ENCODE results near the gene PER2.
A peak's percentile ranks its signal among the peaks of the same experiment; 100 is the strongest.

The PER2 gene

DNA sequence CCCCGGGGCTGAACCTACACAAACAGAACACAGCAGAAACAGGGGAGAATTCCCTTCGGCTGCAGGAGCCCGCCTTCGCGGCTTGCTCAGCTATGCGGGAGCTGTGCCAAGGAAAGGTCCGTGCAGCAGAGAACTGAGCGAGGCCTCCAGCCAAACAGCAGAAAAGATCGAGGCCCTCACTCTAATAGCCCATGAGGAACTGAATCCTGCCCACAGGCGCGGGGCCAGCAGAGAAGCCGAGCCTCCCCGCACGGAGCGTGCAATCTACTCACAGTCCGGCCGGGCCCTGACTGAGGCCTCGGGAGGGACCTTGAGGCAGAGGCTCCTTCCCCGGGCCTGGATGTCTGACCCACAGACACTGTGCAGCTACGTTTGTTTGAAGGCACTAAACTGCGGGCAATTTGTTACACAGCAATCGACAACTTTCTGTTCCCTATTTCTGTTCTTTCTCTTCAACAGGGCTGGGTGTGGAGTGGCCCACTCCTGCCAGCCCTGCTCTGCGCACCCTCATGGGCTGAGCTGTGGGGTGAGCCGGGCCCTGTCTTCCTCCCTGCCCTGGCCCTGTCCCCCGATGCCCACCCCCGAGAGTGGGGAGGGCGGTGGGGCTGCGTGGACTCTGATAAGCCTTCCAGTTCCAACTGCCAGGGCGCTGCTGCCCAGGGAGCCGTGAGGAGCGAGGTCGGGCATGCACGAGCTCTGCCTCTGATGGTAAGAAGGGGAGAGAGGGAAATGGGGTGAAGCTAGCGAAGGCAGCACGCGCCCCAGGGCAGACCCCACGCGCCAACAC is 62.3 kb downstream of the PER2 start:
- DNase-seq: no peak

DNA sequence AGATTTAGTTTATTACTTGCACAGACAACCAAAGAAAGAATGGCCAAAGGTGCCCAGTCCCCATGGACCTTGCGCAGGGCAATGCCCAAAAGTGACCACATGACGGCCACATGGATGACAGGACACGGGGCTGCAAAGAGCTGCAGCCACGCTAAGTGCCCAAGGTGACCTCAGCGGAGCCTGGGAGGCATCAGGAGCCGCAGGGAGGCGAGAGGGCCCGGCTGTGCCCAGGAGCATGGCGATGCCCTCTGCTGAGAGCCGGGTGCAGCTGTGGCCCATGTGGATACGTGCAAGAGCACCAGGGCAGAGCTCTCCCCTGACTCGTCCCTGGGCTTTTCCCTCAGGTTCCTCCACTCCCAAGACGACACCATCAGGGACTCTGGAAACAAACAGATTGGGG is 63.3 kb downstream of the PER2 start:
- DNase-seq: no peak

DNA sequence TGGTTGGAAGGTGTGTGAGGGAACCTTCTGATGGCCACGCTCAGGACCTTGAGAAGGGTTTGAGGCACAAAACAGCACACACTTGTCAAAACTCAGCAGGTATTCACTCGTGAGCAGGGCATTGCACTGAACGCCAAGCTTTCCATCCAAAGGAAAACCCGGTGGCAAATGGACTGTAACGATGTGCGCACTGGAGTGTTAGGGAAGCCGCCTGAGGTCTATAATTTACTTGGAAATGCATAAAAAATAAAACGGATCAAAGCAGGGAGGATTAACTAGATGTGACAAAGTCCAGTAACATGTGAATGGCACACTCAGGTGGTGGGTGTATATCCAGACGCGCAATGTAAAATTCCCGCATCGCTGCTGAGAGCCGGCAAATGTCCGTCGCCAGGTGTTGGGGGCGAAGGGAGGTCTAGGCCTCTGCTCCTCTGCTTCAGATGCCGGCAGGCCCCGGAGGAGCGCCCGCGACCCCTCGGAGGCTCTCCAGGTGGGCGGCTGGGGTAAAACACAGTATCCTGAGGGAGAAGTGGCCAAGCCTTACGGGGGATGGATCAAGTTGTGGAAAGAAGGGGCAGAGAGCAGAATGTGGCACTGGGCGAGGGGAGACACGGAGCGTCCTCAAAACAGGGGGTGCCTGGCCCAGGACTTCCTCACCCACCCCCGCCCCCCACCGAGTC is 63.9 kb downstream of the PER2 start:
- no peak for DNase-seq

DNA sequence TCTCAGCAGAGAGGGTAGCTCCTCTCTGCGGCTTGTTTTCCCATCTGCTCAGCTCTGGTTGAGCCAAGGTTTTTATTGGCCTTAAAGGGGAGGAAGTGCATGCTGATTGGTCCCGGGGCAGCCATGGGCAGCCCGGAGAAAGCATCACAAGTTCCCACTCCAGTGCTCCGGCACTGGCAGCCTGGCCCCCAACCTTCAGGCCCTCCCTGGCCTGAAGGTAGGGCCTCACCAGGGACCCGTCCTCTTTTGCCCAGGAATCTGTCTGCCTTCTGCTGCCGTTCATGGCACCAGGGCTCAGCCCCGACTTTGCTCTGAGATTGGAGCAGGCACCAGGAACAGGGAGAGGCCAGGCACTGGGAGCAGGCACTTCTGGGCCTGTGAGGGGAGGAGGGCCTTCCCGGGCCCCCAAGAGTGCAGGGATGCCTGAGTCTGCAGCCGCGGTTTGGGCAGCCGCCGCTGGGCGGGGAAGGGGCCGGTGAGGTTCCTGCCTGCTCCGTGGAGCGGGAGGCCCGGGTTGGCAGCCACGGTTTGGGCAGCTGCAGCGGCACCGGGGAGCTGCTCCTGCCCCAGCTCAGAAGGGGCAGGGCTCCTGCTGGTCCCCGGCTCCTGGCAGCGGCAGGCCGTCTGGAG is 67.4 kb downstream of the PER2 start:
- no peak for DNase-seq

DNA sequence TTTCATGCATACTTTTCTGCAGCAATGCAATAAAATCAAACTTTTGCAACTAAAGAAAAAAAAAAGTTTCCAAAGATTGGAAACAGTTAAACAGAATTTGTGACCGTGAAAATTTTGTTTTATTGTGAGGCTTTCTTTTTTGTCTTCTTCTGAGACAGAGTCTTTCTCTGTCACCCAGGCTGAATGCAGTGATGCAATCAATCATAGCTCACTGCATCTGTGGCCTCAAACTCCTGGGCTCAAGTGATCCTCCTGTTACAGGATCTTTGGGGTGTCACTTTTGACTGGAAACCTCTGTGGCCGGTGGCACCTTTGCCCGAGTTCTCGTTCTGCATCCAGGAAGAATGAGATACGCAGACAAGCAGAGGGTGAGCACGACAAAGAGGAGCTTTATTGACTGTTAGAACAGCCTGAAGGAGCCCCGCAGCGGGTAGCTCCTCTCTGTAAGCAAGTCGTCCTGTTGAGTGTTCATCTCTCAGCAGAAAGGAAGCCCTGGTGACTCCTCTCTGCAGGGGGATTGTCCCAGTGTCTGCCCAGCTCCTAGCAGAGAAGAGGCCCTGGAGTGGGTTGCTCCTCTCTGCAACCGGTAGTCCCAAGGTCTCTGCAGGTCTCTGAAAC is 68.0 kb downstream of the PER2 start:
- no peak for DNase-seq

DNA sequence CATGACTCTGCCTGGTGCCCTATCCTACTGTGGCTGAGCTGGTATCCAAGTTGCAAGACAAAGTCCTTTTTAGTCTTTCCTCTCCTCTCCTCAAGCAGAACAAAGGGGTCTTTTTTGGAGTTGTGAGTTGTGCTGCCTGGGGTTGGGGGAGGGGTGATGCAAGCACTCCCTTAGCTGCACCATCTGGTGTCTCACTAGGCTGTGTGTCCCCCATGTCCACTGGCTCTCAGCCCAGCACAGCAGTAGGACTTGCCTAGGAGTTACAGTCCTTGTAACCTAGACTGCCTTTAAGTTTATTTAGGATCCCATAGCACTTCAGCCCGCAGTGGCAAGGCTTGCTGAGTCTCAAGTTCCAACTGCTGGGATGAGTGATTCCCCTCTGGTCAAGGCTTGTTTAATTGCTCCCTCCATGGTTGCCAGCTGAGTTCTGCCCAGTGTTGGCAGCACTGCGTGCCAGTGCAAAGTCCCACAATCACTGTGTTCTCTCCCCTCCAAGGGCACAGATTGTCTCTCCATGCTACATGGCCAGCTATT is 71.7 kb downstream of the PER2 start:
- no peak for DNase-seq

DNA sequence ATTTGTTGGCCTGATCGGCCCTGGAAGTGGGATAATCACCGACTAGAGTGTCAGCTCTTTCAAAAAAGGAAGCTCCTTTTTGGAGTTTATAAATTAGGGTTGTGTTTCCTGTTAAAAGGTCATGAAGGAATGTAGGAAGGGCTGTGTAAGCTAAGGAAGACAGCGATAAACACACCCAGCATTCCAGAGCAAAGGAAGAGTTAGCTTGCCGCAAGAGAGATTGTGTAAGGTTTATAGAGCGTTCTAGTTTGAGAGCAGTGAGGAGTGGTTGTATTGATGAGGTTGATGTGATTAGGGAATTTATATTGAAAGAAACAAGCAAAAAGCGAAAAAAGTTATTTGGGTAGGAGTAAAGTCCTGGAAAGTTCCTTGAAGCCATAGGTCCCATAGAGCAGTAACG is 81.4 kb downstream of the PER2 start:
- no peak for DNase-seq

DNA sequence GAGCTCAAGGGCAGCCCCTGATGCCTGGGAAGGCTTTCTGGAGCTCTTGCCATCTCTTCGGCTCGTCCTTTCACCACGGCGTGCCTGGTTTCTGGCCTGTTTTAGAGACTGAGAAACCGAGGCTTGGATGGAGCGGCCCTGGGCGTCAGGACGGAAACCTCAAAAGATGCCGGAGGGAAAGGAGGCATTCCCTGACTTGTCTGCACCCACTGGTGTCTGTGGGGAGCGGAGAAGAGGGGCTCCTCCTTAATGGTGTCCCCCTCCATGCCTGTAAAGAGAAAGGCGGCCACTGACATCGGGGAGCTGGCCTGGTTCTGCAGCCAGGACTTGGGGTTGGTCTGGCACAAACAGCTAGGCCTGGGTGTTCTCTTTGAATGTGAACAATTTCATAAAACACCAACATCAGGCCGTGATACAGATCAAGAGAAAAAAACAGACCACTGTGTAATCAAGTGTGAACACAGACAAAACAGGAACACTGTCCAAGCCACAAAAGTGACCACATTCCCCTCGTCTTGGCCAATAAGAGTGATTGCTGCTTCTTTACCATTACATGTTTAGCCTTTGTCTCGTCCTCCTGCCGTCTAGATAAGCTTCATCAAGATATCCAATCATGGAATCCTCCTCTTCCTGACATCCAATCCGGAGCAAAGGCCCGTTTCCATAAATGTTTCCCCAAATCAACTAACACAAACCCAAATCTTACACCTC is 84.3 kb downstream of the PER2 start:
- DNase-seq: no peak

DNA sequence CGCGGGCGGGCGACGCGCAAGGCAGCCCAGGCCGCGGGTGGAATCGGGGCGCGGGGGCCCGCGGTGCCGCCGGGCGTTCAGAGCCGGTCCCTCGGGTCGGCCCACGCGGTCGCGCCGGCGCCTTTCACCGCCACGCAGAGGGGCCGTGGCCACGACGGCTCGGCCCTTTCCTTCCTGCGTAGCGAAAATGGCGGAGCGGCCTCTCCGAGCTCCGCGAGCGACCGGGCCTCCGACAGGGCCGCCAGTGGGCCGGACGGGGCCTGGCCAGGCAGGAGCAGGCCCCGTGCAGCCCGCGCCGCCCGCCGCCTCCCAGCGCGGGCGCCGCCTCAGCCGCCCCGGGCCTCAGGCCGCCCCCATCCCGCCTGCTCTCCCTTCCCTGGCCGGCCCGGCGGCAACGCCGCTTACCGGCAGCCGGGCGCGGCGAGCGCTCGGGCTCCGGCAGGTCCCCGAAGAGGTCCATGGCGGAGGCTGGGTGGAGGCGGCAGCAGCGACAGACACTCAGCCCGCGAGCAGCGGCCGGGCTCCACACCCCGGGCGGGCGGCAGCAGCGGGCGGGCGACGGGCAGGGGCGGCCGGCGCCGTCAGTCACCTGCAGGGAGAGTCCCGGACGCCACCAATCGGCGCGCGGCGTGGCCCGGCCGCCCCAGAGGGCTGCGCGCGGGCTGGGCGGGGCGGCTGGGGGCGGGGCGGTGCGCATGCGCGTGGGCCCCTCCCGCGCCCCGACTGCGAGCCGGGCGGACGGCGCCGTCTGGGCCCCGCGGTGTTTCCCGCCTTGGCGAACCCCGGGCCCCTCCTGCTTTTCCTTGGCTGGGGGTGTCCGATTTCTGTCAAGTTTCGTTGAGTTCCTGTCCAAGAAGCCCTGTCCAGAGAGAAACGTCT is 85.1 kb downstream of the PER2 start, which contains the start of gene ILKAP:
TSS of gene ILKAP (minus strand) at position 602 of the 879 bp plus-strand sequence. CDS start at position 460, 142 bp downstream.
- peak; percentile 93 for DNase-seq

DNA sequence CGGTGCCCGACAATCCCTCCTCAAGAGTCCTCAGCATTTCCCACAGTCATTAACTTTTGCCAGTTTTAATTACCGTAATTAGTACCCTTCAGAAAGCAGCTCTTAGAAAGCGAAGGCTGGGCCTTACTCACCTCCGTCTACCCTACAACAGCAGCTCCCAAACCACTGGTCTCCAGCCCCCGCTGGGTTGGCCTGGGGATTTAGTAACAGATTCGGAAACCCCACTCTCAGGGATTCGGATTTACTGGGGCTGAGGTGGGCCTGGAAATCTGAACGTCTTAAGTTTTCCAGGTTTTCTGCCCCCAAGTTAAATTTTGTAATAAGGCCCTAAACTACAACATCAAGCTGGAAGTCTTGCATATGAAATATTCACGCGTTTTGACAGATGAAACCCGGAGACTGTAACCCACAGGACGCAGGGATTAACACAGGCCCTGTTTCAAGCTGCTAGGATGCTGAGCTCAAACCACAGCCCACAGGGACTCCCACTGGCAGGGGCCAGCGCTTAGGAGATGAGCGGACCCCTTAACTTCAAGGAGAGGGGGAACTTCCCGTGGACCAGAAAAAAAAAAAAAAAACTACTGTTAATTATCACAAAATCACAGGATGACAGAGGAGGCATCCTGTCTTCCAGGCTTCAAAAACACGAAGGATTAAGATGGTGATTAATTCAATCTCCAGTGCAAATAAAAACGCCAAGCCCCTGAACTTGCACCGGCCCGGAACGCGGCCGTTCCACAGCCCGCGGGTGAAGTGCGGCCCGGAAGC is 85.9 kb downstream of the PER2 start:
- no peak for DNase-seq

Measured in right forelimb (tissue), 1 donor.